COR-L47 (cell line): ENCODE results near the gene MYOF.
"Not testable (repeated sequence)": the region's sequence is repeated elsewhere in the genome, so short reads cannot be mapped to it uniquely, and the experiment has no call there.

Experiments
- DNase-seq: peaks from one replicate; lab custom pipeline; 2025; lab: John Stamatoyannopoulos, UW

Gene MYOF

DNA sequence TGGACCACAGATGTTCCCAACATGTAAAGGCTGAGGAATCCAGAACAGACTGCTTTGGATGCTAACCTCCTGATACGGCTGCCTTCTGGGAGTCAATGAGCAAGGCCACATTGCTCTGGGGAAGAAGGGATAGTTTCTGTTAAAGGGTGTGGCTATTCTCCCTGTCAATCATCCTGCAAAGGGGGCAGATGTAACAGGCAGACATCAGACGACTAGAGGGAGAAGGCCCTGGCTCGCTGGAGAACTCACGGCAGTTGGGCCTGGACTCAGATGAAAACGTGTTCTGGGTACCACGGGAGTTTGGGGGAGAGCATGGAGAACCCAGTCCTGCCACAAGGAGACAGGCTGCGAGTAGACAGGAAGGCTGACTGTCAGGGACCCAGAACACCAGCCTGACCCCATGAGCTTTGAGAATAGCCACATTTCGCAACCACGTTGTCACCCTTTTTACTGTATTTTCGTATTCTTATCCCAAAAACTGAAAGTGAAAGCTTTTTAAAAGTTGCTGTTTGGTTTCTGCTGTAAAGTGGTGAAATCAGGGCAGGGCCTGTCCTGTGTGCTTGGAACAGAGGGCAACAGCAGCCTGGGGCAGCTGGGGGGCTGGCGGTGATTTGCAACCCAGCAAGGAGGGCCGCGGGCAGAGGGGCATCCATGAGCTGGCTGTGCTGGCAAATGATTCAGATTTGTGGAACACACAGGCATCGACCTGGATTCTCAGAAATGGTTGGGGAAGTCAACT is 95.3 kb downstream of the MYOF start:
- no peak for DNase-seq

DNA sequence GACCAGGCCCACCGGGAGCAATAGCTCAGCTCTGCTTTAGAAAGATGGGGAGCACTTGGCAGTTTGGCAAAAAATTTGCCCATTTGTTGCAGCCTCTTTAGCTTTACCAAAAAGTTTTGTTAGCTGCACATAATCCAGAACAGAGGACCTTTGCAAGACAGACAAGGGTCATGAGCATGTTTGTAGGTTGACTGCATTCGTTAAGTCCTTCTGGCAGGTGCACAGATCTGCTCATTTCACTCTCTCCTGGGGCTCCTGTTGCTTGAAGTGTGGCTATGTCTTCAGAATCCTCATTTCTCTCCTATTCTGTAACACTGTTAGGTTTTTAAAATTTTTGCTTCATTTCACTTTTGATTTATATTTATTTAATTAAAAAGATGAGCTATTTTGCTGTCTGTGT is 96.8 kb downstream of the MYOF start:
- no peak for DNase-seq

DNA sequence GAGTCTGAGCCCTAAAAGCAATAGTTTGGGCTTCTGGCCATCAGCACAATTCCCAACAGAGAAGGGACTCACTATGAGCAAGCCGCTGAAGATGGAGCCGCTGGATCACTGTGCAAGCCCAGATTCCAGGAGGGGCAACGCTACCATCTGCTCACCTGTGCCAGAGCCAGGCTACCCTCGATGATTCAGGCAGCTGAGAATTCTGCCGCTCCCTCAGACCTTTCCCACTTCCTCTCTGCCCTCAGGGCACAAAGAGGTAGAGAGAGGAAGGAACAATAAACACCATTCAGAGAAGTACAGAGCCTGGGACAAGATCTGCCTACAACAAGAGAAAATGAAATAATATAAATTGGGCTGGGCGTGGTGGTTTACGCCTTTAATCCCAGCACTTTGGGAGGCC is 98.1 kb downstream of the MYOF start:
- no peak for DNase-seq

DNA sequence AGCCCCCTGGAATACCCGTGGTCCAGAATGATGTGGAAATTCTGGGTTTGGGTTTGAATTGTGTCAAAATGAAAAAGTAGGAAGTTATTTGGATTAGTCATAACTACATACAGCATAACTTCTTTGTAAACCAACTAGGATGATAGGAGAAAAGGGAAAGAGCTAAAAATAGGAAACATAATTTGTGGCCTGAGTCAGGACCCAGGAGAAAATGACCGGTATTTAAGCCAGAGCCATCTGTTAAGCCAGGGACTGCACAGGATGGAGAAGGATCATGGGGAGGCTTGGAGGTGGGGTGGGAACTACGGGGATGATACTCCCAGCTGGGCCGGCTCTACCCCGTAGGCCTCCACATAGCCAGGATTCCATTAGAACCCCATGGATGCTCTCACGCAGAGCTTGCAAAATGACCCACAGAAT is 98.6 kb downstream of the MYOF start:
- no peak for DNase-seq

DNA sequence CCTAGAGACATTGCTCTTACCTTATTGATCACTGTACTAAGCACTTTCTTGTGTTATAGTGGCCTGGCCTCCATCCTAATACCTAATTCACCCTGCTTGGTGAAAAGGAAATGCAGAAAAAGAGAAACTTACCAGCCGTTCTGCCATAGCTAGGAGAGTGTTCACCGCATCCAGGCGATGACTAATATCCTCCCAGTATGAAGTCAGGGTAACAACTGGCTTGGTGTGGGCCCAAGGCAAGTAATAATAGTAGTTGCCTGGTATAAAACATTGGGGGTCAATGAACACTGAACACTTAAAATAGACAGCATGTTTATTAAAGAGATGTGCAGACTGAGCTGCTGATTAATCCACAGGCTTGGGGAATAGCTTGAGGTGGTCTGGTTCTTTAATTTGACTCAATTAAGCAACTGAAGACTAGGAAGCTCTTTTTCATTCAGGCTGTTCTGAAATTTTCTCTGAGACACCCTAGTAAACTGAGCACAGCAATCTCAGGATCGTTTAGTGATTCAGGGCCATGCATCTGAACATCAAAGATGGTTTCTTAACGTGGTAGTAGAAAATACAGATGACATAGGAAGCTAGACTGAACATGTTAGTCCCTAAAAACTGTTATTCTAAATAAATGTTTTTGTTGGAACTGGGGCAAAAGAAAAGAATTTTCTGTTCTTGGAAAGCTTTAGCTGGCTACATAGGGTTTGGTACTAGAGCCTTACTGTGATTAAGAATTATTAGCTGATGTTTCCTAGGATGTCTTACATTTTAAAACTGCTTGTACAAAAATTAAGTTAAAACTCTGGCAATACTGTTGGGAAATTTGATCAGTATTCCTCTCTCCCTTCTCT is 102.2 kb downstream of the MYOF start:
- DNase-seq: no peak

DNA sequence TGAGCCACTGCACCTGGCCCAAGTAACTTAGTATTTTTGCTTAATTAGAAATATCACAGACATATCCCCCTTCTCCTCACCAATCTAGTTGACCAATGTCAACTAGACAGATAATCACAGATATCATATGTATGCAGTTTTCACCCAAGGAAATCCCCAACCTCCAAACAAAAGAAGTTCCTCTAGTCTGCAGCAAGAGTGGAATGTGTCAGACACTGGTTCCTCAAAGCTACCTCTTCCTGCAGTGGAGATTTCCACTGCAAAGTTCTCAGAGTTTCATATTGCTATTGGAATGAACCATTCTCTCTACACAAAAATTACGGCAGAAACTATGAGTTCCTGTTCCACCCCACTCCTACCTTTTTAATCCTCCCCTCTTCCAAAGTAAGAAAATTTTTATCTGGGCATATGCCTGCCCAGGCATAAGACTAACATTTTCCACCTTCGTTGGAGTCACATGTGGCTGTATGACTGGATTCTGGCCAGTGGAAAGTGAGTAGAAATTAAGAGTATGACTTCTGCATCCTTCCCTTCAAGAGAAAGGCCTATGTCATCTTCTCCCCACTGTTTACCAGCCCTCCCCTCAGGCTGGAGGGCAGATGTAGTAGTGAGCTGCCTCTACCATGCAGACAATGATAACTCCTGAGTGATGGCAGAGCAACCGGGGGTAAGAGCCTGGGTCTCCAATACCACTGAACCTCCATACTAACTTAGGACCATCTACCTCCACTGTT is 103.0 kb downstream of the MYOF start:
- no peak for DNase-seq

DNA sequence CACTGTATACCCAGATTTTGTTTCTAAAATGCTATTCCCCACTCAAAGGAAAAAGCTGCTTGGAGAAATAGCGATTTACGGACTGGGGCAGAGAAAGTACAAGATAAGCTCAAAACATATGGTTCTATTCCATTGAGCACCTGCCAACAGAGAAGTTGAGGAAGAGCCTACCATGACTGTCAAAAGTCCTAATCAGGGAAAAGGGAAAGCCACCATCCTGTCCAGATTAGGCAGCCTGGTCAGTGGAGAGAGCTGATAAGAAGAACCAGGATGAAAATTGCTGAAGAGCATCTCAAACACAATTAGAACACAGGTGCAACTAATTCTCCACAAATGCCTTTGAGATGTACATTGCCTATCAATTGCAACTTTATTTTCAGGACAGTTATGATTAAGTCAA is 104.1 kb downstream of the MYOF start:
- no peak for DNase-seq

DNA sequence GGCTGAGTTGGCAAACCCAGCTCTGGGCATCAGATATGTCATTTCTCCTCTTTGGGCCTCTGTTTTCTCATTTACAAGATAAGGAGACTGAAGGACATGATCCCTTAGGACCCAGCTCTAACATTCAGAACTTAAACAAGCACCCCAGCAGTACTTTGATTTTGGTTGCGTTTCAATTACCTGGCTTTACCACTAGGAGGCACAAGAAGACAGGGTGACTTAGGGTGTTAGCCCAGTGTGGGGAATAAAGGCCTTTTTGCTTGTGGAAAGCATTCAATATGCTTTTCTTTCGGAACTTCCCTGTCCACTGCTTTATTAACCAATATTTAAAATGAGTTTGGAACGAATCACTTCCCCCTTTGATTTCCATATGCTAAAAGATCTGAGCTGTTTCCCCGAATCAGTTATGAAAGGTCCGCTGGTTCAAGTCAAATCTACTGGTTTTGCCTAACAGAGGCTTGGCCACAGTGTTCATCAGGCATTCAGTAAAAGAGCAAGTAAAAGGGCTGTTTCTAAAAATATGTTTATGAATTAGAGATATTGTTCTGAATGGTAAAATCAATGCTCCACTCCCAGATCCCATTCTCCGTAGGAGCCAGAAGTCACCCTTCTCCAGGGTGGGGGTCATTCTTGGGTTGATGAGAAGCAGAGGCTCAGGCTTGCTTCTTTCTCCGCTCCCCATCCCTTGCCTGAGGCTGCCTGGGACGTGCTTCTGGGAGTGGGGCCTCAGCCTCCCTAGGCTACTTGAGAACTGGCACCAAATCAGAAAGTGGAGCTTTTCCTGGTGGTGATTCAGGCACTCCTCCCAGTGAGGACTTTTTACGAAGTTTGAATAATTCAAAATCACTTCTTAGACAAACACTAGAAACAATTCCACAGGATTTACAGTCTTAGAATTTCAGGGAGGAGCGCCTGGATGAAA is 105.5 kb downstream of the MYOF start:
- peak; percentile 18 for DNase-seq

DNA sequence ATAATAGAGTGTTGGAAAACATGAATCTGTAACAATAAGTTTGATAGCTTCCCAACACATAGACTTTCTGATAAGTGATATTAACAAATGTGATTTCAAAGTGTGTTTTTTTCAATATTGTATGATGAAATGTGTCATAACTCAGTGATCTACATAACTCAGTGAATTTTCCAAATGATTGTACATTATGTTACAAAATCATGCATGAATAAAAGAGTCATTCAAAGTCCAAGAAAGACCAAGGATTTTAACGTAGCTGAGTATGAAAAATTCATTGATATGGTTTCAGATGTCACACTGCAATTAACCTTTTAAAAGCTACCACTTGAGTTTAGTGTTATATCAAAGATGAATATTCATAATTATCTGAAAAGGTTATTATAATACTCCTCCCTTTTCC is 111.2 kb downstream of the MYOF start:
- DNase-seq: no peak

DNA sequence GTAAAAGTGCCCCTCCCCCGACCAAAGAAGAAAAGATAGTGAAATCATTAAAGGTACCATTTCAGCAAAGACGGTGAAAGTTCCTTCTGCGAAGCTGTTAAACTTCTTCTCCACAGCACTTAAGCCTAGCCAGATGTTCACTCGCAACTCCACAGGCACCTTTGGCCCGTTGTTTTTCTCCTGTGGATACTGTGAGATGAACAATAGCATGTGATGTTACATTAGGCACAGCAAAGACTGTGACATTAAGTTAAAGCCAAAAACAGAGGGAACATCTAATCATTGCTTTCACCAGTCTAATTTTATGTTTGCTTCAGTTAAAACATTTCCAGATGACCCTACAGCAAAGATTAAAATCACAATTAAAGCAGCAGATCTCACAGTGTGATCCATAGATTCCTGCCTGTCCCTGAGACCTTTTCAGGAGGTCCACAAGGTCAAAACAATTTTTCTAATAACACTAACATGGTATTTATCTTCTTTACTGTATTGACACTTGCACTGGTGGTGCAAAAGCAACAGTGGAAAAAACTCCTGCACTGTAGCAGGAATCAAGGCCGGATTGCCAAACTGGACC is 112.5 kb downstream of the MYOF start:
- DNase-seq: no peak

DNA sequence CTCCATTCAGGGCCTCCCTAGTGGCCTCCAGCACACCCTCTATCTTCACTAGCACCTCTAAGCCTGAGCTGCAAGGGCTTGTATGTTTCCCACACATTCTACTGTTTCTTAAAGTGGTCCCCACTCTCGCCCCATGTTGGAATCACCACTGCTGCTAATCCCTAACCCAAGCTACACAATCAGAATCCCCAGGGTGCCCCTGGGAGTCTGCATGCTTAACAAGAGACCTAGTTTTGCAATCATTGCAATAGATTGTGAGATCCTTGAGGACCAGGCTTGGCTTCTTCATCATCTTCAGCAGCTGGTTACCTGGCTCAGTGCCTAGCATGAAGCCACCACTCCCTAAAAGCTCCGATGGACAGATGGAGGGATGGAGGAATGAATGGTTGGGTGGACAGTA is 113.9 kb downstream of the MYOF start:
- no peak for DNase-seq

DNA sequence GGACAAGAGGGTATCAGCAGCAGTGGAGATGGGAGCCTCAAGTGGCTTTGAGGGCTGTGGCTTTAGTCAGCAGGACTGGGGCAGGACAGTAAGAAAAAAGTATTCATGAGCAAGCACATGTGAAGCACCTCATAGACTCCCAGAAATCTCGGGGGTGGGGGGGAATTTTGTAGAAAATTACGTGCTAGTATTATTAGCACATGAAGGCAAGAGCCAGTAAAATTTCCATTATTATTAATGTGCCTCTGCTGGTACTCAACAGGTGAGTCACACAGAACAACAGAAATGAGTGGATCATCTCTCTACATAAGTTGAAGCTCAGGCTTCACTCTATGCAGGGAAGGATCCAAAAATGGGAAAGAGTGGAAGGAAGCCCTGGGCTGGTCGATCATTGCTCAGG is 114.5 kb downstream of the MYOF start:
- no peak for DNase-seq

DNA sequence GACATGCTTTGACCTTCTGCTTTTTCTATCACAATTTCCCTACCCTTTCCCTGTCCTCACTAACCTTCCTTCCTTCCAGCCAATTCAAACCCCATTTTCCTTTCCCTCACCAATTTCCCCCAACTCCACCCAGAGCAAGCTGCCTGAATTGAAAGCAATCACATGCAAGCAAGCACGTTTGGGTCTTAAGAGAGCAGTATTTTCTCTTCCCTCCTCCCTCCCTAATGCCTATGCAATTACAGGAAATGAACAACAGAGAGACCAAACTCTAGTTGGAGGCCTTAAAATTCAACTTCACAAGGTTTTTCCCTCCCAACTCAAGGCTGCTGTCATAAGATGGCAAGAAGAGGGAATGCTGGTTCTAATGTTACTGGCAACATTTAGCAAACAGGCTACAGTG is 117.2 kb downstream of the MYOF start:
- DNase-seq: no peak

DNA sequence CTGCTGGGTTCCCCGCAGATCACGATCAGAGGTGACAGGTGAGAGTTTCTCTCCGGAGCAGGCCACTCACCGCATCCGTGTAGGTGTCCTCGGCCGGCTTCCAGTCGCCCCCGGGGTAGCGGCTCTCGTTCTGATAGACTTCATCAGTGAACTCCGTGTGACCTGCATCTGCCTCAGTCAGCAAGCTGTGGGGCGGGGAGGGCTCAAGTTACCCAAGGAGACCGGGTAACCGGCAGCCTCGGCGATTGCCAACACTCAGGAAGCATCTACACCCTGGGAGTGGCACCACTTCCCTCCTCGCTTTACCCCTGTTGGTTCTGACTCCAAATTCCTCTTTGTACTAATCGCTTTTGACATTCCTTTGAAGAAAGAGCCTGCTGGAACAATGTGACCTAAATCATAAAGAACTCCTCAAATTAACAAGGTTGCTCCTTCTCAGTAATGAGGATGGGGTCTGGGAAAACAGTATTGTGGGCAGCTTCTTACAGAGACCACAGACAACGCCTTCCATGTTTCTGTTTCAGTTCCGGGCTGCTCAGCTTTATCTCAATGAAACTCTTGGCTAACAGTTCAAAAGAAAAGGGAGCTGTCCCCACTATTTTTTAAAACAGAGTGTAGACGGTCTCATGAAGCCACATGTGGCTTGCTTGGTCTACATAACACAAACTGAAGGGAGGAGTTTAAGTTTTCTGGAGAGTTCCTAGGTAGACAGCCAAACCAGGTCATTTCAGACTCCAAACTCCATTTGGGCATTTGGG is 118.1 kb downstream of the MYOF start:
- DNase-seq: no peak

DNA sequence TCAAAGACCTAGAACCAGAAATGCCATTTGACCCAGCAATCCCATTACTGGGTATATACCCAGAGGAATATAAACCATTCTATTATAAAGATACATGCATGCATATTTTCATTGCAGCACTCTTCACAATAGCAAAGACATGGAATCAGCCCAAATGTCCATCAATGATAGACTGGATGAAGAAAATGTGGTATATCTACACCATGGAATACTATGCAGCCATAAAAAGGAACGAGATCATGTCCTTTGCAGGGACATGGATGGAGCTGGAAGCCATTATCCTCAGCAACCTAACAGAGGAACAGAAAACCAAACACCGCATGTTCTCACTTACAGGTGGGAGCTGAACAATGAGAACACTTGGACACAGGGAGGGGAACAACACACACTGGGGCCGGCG is 123.7 kb downstream of the MYOF start:
- DNase-seq: not testable (repeated sequence)

DNA sequence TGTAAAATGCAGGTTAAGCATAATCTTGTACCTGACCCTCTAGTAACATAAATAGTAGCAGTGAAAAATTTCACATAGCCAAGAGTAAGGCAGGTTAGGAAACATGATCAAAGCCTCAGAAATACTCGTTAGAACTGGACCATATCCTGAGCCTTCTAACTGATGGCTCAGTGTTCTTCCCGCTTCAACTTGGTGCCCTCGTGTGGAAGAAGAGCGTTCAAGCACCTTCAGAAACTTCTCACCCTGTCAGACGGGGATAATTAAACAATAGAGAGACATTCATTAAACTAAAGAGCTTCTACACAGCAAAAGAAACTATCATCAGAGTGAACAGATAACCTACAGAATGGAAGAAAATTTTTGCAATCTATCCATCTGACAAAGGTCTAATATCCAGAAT is 124.5 kb downstream of the MYOF start:
- peak; percentile 36 for DNase-seq

DNA sequence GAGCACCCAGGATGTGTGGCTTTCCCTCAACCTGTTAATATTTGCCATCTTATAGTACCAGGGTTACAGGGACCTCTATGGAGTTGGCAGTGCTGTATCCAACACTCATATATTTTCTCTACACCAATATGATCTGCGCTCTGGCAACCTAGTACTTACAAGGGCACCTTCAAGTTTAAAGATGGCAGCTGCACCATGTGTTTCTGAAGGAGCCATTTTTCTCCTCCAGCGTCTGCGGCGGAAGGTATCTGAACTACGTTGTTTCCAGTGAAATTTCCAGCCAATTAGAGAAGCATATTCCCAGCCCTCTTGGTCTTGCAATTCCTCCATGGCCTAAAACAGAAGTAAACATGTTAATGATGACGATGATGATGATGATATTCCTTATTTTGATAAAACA is 125.6 kb downstream of the MYOF start:
- no peak for DNase-seq

DNA sequence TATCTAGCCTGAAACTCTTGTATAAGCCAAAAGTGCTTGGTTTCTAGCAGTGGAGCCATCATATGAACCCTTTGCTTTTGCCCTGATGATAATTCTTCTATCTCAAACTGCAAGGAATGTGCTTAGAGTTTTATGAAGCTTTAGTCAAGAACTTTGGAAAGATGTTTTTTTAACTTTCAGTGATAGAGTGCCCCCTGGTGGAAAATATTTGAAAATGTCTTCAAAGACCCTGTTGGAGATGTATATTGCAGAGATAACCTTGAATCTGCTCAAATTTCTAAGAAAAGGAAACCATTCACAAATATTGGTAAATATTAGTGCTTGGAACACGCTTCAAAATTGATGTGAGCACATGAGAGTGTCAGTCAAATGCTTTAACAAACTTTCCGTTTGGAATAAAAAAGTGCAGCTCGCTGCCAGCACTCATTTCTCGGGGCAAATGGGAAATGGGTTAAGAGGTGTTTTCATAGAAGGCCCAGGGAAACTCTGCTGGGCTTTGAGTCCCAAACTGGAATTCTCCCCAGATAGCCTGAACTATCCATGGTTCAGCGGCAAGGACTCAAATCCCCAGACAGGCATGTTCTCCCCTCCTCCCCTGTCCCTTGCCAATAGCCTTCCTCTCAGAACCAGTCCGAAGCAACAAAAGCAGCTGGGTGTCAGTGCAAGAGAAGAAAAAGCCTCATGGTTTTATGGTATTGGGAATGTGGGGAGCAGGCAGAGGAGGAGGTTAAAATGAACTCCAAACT is 129.3 kb downstream of the MYOF start:
- no peak for DNase-seq

DNA sequence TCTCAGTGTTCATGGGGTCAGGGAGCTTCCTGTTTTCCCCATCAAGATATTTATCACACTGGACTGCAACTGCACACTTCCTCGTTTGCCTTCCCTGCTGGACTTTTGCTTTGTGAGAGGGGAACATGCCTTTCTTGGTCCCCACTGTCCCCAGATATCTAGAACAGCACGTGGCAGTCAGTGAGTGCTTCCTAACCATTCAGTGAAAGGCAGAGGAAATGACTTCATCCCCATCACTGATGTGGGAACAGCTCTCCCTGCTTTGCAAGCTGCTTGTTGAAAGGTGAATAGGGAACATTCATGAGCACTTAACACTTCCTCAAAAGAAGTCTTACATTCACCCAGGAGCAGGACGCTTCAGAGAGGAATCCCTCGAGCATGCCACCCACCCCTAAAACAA is 135.4 kb downstream of the MYOF start:
- DNase-seq: no peak

DNA sequence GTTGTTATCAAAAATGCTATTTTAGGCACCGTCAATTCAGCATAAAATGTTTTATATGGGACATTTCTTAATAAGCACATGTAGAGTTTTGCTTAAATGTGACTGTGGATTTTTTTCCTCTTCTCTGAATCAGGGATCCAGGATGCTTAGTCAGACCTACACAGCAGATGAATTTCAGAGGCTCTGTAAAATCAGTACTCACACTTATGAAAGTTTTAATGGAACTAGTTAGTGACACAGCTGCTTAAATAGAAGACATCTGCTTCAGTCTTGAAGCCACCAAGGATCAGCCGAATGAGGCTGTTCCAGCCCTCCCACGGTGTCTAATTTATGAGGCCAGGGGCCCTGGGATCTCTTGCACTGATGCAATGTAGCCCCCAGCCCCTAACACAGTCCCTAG is 136.0 kb downstream of the MYOF start:
- DNase-seq: no peak
